Smooth muscle cell (in vitro differentiated cells): ENCODE measurements around the gene ZNF76. TPM values are rescaled to one million over a fixed set of nuclear protein-coding genes. Genes with fewer than 3 reads are reported as not detected.

ENCODE experiments used
- DNase-seq: peaks from one replicate; lab custom pipeline; 2025; ENCODE audit not compliant: unreplicated experiment; lab: John Stamatoyannopoulos, UW
- H2AFZ ChIP-seq: fragments of 200-600 bp; sonication (generic); 2 replicates; pipeline ENCODE4 v1.6.0; 2016; ENCODE audit warnings: antibody characterized with exemption, low read depth, mild to moderate bottlenecking
- H3F3A ChIP-seq: fragments of 200-600 bp; sonication (generic); 2 replicates; pipeline ENCODE4 v1.6.0; 2017; ENCODE audit warnings: antibody characterized with exemption, low read depth
- H3K27ac ChIP-seq: fragments of 200-600 bp; sonication (generic); 2 replicates; pipeline ENCODE4 v1.5.1; 2016; ENCODE audit warnings: low read depth, mild to moderate bottlenecking
- H3K27me3 ChIP-seq: fragments of 200-600 bp; sonication (generic); 2 replicates; pipeline ENCODE4 v1.6.1; 2016; ENCODE audit warnings: low read depth, mild to moderate bottlenecking
- H3K36me3 ChIP-seq: fragments of 200-600 bp; sonication (generic); 2 replicates; pipeline ENCODE4 v1.5.1; 2016; ENCODE audit warnings: low read depth
- H3K4me1 ChIP-seq: fragments of 200-600 bp; sonication (generic); 2 replicates; pipeline ENCODE4 v1.5.1; 2016; ENCODE audit warnings: low read depth
- H3K4me2 ChIP-seq: fragments of 200-600 bp; sonication (generic); 2 replicates; pipeline ENCODE4 v1.6.0; 2016; ENCODE audit warnings: mild to moderate bottlenecking
- H3K4me3 ChIP-seq: fragments of 200-600 bp; sonication (generic); 2 replicates; pipeline ENCODE4 v1.5.1; 2016; ENCODE audit warnings: mild to moderate bottlenecking
- H3K79me2 ChIP-seq: fragments of 200-600 bp; sonication (generic); 2 replicates; pipeline ENCODE4 v1.6.0; 2016; ENCODE audit warnings: low read depth, mild to moderate bottlenecking
- H3K9ac ChIP-seq: fragments of 200-600 bp; sonication (generic); 2 replicates; pipeline ENCODE4 v1.6.0; 2016; ENCODE audit warnings: low read depth
- H3K9me3 ChIP-seq: fragments of 200-600 bp; sonication (generic); replicated peaks from 2 replicates; pipeline ENCODE4 v1.5.1; 2016; ENCODE audit warnings: low read depth
- H4K20me1 ChIP-seq: fragments of 200-600 bp; sonication (generic); 2 replicates; pipeline ENCODE4 v1.6.0; 2016; ENCODE audit warnings: low read depth
- WGBS: methylation state at CpG from one replicate; pipeline ENCODE4 v1.1.7; 2016; ENCODE audit warnings: low lambda C conversion rate; 5-methylcytosine and 5-hydroxymethylcytosine counted together
- polyA plus RNA-seq: library from polyadenylated mRNA; unstranded; fragments of >200 nt; fragmentation: Nextera tagmentation; extraction: Ambion mirVana; gene quantifications from 2 replicates; pipeline ENCODE4 v1.2.1, GENCODE V29; 2016
- total RNA-seq: library from RNA; depleted of rRNA; stranded (reverse); fragments of >200 nt; gene quantifications from 2 replicates; pipeline ENCODE4 v1.2.3, GENCODE V29; 2014
- TF ChIP-seq, protein P1 (sequence below): fragments of 200-600 bp; sonication (generic); IDR thresholded peaks from 2 replicates; pipeline ENCODE4 v1.5.1; 2017; ENCODE audit warnings: borderline replicate concordance, mild to moderate bottlenecking, antibody characterized with exemption; ENCODE audit not compliant: insufficient read depth, poor library complexity, severe bottlenecking

The ZNF76 gene
- total and polyA plus RNA-seq, 2 experiments from 2014 or later, result 7.7 to 14.2 TPM

DNA sequence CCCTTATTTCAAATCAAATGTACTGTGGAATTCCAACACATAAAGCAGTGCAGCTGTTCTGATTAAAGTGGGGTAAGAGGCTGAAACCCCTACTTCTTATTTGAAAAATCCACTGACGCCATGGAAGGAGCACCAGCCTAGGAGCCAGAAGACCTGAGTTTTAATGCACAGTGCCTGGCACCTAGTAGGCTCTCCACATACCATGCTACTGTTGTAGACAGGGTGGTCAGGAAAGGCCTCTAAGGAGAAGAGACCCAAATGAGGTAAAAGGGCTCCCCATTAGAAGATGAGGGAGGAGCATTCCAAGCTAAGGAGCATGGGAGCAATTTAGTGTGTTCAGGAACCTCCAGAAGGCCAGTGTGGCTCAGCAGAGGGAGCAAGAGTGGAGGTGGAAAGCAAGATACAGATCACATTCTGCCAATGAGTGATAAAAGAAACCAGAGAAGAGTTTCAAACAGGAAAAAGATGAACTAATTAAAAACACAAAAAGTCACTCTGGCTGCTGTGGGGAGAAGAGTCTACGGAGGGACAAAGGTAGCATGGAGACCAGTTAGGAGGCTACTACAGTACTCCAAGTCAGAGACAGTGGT is 11.8 kb upstream of the ZNF76 start:
- Histone ChIP-seq H3K4me1 (no peaks in the 10 kb centered on the region), H3K27me3 (no peaks in the 10 kb centered on the region), H3K79me2 (peaks cover 11% of the 10 kb centered on the region), H3F3A (no peaks in the 10 kb centered on the region), H4K20me1 (peaks cover 56% of the 10 kb centered on the region), H3K36me3 (no peaks in the 10 kb centered on the region), H3K9ac (no peak overlapping the region), H3K4me2 (no peak overlapping the region), H3K9me3 (no peaks in the 10 kb centered on the region), H3K27ac (no peak overlapping the region), H2AFZ (no peak overlapping the region), H3K4me3 (no peak overlapping the region)
- 97% methylated on average over 2 of the region's 2 CpGs for WGBS
- TF ChIP-seq, protein P1, sequence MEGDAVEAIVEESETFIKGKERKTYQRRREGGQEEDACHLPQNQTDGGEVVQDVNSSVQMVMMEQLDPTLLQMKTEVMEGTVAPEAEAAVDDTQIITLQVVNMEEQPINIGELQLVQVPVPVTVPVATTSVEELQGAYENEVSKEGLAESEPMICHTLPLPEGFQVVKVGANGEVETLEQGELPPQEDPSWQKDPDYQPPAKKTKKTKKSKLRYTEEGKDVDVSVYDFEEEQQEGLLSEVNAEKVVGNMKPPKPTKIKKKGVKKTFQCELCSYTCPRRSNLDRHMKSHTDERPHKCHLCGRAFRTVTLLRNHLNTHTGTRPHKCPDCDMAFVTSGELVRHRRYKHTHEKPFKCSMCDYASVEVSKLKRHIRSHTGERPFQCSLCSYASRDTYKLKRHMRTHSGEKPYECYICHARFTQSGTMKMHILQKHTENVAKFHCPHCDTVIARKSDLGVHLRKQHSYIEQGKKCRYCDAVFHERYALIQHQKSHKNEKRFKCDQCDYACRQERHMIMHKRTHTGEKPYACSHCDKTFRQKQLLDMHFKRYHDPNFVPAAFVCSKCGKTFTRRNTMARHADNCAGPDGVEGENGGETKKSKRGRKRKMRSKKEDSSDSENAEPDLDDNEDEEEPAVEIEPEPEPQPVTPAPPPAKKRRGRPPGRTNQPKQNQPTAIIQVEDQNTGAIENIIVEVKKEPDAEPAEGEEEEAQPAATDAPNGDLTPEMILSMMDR, result no peak
- DNase-seq, result no peak

DNA sequence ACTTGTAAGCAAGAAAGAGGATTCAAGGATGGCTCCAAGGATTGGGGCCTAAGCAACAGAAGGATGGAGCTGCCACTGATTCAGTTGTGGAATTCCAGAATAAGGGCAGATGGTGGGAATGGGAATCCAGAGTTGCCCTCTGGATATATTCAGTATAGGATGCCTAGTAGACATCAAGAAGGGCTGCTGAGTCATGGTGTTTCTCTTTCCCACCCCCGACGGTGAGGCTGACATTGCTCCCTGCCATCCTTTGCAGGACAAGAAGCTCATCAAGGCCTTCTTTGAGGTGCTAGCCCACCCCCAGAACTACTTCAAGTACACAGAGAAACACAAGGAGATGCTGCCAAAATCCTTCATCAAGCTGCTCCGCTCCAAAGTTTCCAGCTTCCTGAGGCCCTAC is 11.2 kb upstream of the ZNF76 start:
- H4K20me1 ChIP-seq, result peaks cover 62% of the 10 kb centered on the region
- TF ChIP-seq, protein P1, result no peak
- H3F3A ChIP-seq, result no peaks in the 10 kb centered on the region
- no peak overlapping the region for H3K27ac ChIP-seq
- H3K79me2 ChIP-seq, result peaks cover 15% of the 10 kb centered on the region
- no peak for DNase-seq
- no peak overlapping the region for H2AFZ ChIP-seq
- H3K9ac ChIP-seq, result no peak overlapping the region
- no peaks in the 10 kb centered on the region for H3K9me3 ChIP-seq
- H3K4me1 ChIP-seq, result no peaks in the 10 kb centered on the region
- WGBS, result 60% methylated on average over 3 of the region's 3 CpGs
- H3K36me3 ChIP-seq, result no peaks in the 10 kb centered on the region
- H3K27me3 ChIP-seq, result no peaks in the 10 kb centered on the region
- H3K4me3 ChIP-seq, result no peak overlapping the region
- no peak overlapping the region for H3K4me2 ChIP-seq

DNA sequence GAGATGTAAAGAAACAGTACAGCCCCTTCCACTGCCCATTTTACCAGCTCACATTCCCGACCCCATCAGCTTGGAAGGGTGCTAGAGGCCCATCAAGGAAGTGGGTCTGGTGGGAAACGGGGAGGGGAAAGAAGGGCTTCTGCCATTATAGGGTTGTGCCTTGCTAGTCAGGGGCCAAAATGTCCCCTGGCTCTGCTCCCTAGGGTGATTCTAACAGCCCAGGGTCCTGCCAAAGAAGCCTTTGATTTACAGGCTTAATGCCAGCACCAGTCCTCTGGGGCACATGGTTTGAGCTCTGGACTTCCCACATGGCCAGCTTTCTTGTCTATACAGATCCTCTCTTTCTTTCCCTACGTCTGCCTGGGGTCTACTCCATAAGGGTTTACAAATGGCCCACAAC is 10.6 kb upstream of the ZNF76 start:
- Histone ChIP-seq H3K27ac (no peak overlapping the region), H3K4me2 (no peak overlapping the region), H2AFZ (no peak overlapping the region), H3K79me2 (peaks cover 21% of the 10 kb centered on the region), H3K4me3 (no peak overlapping the region), H3F3A (no peaks in the 10 kb centered on the region), H4K20me1 (peaks cover 68% of the 10 kb centered on the region), H3K9ac (no peak overlapping the region), H3K27me3 (no peaks in the 10 kb centered on the region), H3K36me3 (no peaks in the 10 kb centered on the region), H3K4me1 (no peaks in the 10 kb centered on the region), H3K9me3 (no peaks in the 10 kb centered on the region)
- 69% methylated on average over 3 of the region's 3 CpGs for WGBS
- DNase-seq, result no peak
- TF ChIP-seq, protein P1, result no peak

DNA sequence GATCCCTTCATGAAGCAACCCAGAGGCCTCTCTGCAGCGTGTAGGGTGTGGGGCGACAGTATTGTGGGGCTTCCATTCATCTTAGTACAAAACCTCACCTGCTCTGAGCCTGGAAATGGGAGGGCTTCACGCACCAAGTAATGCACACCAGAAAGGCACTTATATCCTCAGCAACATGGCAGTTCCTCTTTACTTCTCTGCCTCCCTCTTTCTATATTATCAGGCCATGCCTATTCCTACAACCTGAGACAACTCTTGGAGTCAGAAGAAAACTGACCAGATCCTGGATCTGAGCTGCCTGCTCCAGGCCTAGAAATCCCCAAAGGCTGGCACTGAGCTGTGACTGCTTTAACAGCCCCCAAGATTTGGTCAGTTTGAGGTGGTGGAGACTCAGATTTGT is 7.6 kb upstream of the ZNF76 start:
- Histone ChIP-seq H3F3A (no peaks in the 10 kb centered on the region), H3K4me2 (no peak overlapping the region), H3K27me3 (no peaks in the 10 kb centered on the region), H3K27ac (no peak overlapping the region), H3K9me3 (no peaks in the 10 kb centered on the region), H3K4me3 (no peak overlapping the region), H4K20me1 (peaks cover 53% of the 10 kb centered on the region), H3K36me3 (no peaks in the 10 kb centered on the region), H3K79me2 (peaks cover 34% of the 10 kb centered on the region), H3K4me1 (no peaks in the 10 kb centered on the region), H2AFZ (no peak overlapping the region), H3K9ac (no peak overlapping the region)
- WGBS, result 98% methylated on average over 3 of the region's 3 CpGs
- TF ChIP-seq, protein P1, result no peak
- DNase-seq, result no peak
